Stimulated activated CD8-positive, alpha-beta memory T cell treated with anti-CD3 and anti-CD28 coated beads, Interleukin-7, amount 100 ng/mL, for 4 hours (primary cell): ENCODE results near the gene PIGQ.

Experiments
- DNase-seq, 2 donors: peaks; one replicate each; pipeline ENCODE4 v3.0.0-alpha.2; 2020; ENCODE audit warnings: low read depth in 2 of 2

PIGQ gene

GRCh38 chr16:606656-607307 is 37.0 kb downstream of the PIGQ start:
- no peak for DNase-seq

DNA sequence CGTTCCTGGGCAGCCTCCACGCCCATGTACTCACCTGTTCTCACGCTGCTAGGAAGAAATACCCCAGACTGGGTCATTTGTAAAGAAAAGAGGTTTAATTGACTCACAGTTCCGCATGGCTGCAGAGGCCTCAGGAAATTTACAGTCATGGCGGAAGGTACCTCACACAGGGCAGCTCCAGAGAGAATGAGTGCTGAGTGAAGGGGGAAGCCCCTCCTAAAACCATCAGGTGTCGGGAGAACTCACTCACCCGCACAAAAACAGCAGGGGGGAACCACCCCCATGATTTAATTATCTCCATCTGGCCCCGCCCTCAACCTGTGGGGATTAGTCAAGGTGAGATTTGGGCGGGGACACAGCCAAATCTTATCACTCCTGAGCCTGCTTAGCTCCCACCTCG is 38.3 kb downstream of the PIGQ start:
- no peak for DNase-seq

GRCh38 chr16:609316-609715 is 39.5 kb downstream of the PIGQ start:
- DNase-seq = no peak

GRCh38 chr16:609984-610383 is 40.2 kb downstream of the PIGQ start:
- no peak for DNase-seq

- DNase-seq = peak in 1 of 2 donors; percentile 36
These were observed 41.0 kb downstream of the PIGQ start for GRCh38 chr16:610513-611381.

GRCh38 chr16:615122-615521 is 45.4 kb downstream of the PIGQ start:
- DNase-seq = no peak

DNA sequence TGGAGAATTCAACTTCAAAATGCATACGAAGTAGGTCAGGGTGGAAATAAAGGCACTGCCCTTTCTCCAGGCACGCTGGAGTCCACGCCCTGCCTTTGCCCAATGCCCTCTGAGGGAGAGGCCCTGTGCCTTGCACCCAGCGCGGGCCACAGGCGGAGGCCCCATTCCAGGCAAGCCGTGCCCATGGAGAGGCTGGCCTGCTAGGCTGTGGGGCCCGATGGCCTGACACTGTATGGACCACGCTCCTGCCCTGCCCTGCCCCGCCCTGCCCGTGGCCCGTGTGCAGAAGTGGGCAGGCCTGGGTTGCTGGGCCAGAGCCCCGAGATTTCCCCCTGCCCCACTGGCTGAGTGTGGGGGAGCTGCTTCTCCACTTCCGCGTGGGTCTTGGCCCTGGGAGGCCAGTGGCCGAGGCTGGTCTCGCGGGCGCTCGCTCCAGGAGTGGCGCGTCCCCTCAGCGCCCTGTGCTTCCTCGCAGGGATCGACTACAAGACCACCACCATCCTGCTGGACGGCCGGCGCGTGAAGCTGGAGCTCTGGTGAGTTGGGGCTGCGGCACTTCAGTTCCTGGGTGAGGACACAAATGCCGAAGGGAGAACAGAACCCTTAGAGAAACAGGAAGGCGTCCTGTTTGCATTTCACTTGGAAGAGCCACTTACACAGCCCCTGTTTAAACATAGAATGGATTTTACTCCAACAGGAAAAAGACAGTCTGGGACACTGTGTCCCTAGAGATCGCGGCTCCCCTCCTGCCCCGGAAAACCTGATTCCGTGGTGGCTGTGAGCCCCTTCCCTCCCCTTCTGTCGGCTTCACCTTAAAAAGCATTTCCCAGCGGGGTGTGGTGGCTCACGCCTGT is 47.2 kb downstream of the PIGQ start:
- DNase-seq = no peak

GRCh38 chr16:617855-618254 is 48.1 kb downstream of the PIGQ start:
- no peak for DNase-seq

- DNase-seq = no peak
These were observed 49.8 kb downstream of the PIGQ start for GRCh38 chr16:619476-620100.

- DNase-seq = no peak
These were observed 51.1 kb downstream of the PIGQ start for GRCh38 chr16:620700-621525.

GRCh38 chr16:621526-622105 is 51.8 kb downstream of the PIGQ start:
- no peak for DNase-seq

DNA sequence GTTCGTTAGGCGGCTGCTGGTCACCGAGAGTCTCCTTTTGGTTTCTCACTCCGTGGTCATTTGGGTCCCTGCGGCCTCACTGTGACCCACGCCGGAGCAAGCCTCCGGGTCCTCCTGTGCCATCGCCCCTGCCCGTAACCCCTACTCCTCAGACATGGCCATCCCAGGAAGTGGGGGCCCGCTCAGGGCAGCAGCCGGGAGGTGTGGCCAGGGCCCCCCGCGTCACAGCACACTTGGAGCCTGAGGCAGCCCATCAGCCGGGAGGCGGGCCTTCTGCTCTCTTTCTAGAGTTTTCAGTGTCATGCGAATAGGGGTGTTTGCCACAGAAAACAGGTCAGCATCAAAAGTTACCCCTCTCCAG is 53.1 kb downstream of the PIGQ start:
- DNase-seq = no peak

DNA sequence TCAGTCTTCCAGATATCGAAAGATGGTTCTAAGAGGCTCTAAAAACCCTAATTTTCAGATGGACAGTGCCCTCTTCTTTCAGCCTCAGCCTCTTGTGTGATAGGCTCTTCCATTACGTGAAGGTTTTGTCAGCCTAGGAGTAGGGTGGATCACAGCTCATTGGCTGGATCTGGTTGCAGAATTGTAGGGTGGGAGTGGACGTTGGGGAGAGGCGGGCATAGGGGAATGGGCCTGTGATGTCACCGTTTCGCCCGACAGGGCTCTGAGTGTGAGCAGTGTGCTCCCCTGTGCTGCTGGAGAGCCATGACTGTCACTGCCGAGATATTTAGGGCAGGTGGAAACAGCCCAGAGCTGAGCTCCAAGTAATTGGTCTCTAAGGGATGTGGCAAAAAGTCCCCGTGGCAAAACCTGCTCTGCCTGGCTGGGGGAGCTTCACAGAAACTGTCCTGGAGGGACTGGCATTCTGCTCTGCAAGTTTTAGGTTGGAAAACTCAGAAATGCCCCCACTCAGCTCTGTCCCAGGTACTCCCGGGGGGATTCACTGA is 54.8 kb downstream of the PIGQ start:
- no peak for DNase-seq

- DNase-seq = no peak
These were observed 55.6 kb downstream of the PIGQ start for GRCh38 chr16:625117-625976.

DNA sequence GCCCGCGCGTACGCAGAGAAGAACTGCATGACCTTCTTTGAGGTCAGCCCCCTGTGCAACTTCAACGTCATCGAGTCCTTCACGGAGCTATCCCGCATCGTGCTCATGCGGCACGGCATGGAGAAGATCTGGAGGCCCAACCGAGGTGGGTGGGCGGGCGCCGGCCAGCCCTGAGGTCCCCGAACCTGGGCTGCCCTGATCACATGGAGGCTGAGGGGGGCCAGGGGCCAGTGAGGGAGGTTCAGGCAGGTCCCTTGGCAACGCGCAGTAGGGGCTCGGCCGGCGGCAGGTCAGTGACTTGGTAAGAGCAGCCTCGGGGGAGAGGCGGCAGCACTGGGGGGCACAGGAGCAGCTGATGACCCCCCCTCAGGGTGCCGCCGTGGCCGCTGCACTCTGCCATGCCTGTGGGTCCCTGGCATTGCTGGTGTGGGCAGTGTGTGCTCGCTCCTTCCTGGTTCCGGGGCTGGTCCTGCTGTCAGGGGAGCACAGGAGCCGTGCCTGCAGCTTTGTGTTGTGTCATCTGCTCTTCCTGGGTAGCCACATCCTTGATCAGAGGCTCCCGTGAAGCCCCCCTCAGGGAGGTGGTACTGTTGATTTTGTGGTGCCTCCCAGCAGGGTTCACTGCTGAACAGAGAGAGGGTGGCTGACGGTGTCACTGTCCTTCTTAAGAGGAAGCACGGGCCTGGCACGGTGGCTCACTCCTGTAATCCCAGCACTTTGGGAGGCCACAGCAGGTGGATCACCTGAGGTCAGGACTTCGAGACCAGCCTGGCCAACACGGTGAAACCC is 56.4 kb downstream of the PIGQ start:
- DNase-seq = no peak

DNA sequence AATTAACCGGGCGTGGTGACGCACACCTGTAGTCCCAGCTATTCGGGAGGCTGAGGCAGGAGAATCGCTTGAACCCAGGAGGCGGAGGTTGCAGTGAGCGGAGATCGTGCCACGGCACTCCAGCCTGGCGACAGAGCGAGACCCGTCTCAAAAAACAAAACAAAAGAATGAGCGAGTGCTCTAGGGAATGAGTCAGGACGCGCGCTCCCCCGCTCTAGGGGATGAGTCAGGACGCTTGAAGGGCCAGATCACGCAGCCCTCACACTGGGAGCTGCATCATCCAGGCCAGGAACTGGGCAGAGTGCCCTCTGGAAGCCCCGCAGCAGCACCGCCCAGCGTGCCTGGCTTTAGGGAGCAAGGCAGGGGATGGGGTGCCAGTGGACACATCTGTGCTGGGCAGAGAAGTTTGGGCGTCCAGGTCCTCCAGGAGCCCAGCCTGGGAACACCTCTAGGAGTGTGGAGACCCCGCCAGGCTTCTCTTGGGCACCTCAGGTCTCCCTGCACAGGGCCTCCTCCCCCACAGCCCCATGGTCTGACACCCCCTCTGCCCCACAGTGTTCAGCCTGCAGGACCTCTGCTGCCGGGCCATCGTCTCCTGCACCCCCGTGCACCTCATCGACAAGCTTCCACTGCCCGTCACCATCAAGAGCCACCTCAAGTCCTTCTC is 57.2 kb downstream of the PIGQ start:
- DNase-seq = no peak

DNA sequence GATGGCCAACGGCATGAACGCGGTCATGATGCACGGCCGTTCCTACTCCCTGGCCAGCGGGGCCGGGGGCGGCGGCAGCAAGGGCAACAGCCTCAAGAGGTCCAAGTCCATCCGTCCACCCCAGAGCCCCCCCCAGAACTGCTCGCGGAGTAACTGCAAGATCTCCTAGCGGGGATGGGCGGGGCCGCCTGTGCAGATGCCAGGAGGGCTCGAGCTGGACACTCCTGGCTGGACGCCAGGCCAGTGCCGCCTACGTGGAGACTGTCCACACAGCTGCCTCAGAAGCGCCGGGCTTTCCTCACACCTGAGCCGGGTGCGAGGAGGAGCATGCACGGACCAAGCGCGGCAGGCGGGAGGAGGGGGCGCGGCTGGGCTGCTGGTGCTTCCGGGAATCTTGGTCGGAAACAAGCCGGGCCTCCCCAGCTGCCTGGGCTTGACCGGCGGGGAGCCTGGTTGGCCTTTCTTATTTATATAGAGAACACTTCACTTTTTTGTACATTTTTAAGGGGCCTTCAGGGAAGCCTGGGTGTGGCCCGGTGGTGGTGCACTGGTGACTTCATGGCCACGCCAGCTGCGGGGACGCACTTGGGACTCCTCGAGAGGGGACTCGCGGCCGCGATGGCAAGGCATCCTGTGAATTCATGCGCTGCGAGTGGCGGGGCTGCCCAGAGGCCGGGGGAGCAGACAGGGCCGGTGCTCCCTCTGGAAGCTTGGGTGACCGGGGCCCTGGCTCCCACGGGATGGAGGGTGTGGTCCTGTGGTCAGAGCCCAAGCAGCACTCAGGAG is 57.9 kb downstream of the PIGQ start:
- DNase-seq = no peak
